SIG-M5 treated with dmso at 0.1 percent for 504 hours (cell line): ENCODE data around the gene CYP19A1.

Source experiments
- DNase-seq: peaks from one replicate; lab custom pipeline; 2025; ENCODE audit not compliant: unreplicated experiment; lab: John Stamatoyannopoulos, UW

Gene CYP19A1

DNA sequence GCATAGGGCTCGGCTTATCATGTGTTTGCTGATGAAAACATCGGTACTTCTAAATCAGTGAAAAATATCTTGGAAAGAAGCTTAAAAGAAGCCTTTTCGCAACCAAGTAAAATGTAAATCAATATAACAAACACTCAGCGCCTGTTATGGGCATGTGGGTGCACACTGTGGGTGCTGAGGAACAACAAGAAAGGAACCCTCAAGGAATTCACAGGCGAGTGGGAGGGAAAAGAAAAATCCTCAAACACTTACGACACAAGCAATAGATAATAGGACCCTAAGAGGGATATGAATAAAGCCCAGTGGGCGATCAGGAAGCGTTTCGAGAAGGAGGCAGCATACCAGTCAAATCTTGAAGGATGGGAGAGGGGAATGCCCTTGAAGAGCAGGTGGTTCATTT lies 25.0 kb upstream of the CYP19A1 start:
- no peak for DNase-seq

DNA sequence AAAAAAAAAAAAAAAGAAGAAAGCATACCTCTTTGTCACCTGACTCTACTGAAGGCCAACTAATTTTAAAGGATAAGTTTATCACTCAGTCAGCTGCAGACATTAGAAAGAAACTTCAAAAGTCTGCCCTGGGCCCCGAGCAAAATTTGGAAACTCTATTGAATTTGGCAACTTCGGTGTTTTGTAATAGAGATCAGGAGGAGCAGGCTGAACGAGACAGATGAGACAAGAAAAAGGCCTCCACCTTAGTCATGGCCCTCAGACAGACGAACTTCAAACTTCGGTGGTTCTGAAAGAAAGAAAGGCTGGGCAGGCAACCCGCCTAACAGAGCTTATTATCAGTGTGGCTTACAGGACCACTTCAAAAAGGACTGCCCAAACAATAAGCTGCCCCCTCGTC lies 21.6 kb upstream of the CYP19A1 start:
- peak; percentile 27 for DNase-seq

GRCh38 chr15:51356983-51357382 lies 18.6 kb upstream of the CYP19A1 start:
- DNase-seq, result no peak

- no peak for DNase-seq
These were observed 17.8 kb upstream of the CYP19A1 start for GRCh38 chr15:51356147-51356546.

DNA sequence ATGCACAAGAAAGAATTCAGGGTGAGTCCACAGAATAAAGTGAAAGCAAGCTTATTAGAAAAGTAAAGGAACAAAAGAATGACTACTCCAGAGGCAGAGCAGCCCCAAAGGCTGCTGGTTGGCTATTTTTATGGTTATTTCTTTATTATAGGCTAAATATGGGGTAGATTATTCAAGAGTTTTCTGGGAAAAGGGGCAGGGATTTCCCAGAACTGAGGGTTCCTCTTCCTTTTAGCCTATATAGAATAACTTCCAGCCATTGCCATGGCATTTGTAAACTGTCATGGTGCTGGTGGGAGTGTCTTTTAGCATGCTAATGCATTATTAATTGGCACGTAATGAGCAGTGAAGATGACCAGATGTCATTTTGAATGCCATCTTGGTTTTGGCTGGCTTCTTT lies 16.7 kb upstream of the CYP19A1 start:
- no peak for DNase-seq

DNA sequence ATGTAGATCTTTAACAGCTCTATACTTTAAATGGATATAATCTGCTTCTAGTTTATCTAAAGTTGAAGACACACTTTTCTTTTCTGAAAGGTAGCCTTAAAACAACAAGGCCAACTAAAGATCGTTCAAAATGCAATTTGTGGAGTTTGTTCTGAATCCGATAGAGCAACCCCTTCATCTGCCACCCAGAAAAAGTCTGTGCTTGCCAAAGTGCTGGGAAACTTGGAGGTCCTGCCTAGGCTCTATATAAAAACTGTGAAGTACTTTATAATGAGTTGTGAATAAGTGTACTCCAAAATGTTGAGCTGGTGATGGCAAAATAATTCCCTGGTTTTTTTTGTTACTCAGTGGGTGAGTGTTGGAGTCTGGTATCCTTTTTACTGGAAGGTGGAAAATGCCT lies 15.6 kb upstream of the CYP19A1 start:
- DNase-seq, result no peak

DNA sequence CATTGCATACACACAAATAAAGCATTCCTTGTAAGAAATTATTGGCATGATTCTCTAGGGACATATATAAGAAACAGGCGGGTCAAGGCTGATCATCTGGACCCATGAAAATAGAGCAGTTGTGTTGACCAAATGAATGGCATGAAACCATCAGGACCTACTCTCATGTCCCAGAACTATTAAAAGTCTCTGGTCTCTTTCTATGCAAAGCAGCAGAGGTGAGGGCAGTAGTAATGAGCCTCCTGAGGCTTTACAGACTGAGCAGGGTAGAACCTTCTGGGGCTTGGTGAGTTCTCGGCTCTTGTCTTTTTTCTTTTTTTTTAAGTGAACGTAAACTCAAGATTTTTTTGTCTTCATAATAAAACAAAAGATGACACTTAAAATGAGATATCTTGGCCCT lies 12.3 kb upstream of the CYP19A1 start:
- no peak for DNase-seq

- no peak for DNase-seq
These were observed 10.9 kb upstream of the CYP19A1 start for GRCh38 chr15:51349156-51349844.

GRCh38 chr15:51348688-51349087 lies 10.3 kb upstream of the CYP19A1 start:
- DNase-seq, result peak; percentile 20

DNA sequence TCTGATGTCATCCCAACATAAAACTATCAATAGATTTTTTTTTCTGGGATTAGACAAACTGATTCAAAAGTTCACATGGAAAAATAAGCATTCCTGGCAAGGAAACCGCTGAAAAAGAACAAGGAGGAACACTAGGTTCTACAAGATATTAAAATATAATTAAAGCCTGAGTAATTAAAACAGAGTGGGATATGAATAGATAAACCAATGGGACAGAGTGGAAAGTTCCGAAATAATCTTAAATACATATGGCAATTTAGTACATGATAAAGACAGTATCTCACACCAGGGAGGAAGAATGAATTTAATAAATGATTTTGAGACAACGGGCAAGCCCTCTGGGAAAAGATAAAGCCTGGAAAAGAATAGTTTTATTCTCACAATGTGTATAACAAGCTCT lies 7.7 kb upstream of the CYP19A1 start:
- DNase-seq, result no peak

DNA sequence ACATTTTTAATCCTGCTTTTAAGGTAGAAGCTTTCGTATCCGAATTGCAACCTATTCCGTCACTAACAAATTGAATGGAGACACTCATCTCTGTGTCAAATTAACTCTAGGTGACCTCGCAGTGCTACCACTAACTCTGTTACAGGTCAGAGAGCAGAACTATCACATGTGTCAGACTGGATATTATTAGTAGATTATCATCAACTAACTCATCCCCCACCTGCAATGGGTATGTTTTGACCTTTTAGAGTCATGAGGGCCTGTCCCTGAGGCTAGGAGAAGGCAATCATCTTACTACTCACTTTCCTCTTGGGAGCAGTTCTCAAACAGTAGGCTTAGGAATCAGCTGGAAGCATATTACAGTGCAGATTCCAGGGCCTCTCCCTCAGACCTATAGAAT lies 5.1 kb upstream of the CYP19A1 start:
- DNase-seq, result no peak

- no peak for DNase-seq
These were observed 4.0 kb upstream of the CYP19A1 start for GRCh38 chr15:51342227-51342999.

GRCh38 chr15:51341366-51342226 lies 3.2 kb upstream of the CYP19A1 start, which contains the start of gene GLDN:
Gene GLDN, plus strand, starts transcription at chr15:51341655. Its CDS starts 30 bp downstream, at chr15:51341685.
- DNase-seq, result no peak

DNA sequence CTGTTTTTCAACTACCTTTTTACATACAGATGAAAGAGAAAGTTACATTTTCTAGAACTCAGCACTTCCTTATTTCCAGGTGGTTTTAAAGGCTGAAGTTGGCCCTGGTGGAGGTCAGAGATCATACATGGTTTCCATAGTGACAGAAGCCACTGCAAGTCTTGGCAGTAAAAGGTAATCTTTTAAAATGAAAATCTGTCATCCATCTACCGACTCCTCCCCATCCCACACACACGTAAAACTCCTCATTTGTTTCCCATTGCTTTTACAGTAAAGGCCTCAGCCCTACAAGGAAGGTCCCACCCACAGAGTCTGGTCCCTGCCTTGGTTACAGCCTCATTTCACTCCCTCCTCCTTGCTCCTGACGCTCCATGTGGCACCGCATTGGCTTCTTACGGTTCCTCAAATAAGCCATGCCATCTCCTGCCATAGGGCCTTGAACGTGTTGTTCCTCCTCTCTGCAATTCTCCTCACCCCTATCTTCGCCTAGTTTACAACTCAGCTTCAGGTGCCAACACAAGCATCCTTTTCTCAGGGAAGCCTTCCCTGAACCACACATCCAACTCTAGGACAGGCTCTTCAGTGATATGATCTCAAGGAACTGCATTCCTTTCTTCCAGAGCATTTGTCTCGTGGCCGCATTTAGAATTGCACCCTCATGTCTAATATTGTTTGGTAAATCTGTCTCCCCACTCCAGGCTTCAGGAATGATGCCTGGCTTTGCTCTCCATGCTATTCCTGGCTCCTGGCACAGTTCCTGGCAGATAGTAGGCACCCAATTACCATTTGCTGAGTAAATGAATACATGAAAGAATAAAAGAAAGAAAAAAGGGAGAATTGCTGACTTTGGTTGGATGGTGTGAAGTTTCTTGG lies 2.6 kb downstream of the CYP19A1 start:
- DNase-seq, result peak; percentile 38

DNA sequence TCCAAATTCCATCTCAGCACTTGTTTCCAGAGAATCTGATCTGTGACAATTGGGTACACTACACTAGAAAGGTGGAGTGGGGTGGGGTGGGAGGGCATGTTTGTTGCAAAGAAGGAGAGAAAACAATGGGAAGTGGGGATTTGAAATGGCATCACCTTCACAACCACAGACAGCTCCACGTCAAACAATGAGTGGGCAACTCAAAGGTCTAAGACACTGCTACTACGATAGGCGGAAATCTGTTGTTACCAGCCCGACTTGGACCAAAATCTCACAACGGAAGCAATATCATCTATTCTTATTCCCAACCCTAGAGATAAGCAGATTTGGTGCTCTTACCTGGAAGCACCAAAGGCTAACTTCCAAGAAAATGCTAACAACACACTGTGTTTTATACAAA lies 3.3 kb downstream of the CYP19A1 start:
- no peak for DNase-seq

DNA sequence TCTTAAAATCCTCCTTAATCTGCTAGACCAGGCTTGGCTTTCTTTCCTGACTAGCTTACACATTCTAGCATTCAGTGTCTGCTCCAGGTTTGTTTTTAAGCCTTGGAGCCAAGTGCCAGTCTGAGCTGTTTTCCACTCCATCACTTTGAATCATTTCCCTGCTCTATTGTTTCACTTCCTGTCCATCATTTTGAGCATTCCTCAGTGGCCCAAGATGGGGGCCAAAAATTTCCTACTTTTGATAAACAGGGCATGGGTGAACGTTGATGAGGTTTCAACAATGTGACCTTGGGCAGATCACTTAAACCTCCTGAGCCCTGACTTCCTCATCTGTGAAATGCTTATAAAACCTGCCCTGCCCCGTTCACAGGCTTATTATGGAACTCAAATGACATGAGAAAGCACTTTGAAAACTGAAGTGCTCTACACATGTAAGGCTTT lies 4.4 kb downstream of the CYP19A1 start:
- peak; percentile 75 for DNase-seq

GRCh38 chr15:51333571-51333970 lies 4.8 kb downstream of the CYP19A1 start:
- no peak for DNase-seq

- DNase-seq, result peak; percentile 97
These were observed 5.9 kb downstream of the CYP19A1 start for GRCh38 chr15:51332206-51333147.

GRCh38 chr15:51331141-51331540 lies 7.3 kb downstream of the CYP19A1 start:
- DNase-seq, result no peak
